ENCODE results near the gene CD248.

Gene CD248

GRCh38 chr11:66345316-66345649, 28.4 kb upstream of the CD248 start:
- peak overlapping the region; percentile 97 for H3K27ac ChIP-seq
- TF ChIP-seq CTCF (IDR thresholded peaks at IDR 0.05) (no peak), ZFX (IDR thresholded peaks at IDR 0.05; ENCODE audit: borderline replicate concordance) (no peak)

GRCh38 chr11:66344550-66345315, 27.9 kb upstream of the CD248 start, which contains the start of gene BRMS1:
Gene BRMS1 (minus strand): TSS chr11:66345104. CDS start chr11:66342234, 2,870 bp downstream.
- TF ChIP-seq CTCF (IDR thresholded peaks at IDR 0.05) (peak; percentile 21; the same call in 1 of the 2 replicates), ZFX (IDR thresholded peaks at IDR 0.05; ENCODE audit: borderline replicate concordance) (no peak)
- peak within 1 kb of the TSS; percentile 97 for H3K27ac ChIP-seq

GRCh38 chr11:66343176-66343575, 26.3 kb upstream of the CD248 start:
- H3K27ac ChIP-seq = no peak overlapping the region
- no peak for TF ChIP-seq ZFX (IDR thresholded peaks at IDR 0.05; ENCODE audit: borderline replicate concordance)
- TF ChIP-seq CTCF (IDR thresholded peaks at IDR 0.05) = no peak

GRCh38 chr11:66341502-66342126, 24.8 kb upstream of the CD248 start:
- no peak for TF ChIP-seq CTCF (IDR thresholded peaks at IDR 0.05)
- TF ChIP-seq ZFX (IDR thresholded peaks at IDR 0.05; ENCODE audit: borderline replicate concordance) = no peak

GRCh38 chr11:66340596-66341501, 24.0 kb upstream of the CD248 start:
- no peak overlapping the region for H3K27ac ChIP-seq
- TF ChIP-seq ZFX (IDR thresholded peaks at IDR 0.05; ENCODE audit: borderline replicate concordance) (no peak), CTCF (IDR thresholded peaks at IDR 0.05) (no peak)

More at GRCh38 chr11:66341502-66342126, 24.8 kb upstream of the CD248 start:
- no peak overlapping the region for H3K27ac ChIP-seq

GRCh38 chr11:66339686-66340483, 23.0 kb upstream of the CD248 start:
- H3K27ac ChIP-seq = no peak overlapping the region
- no peak for TF ChIP-seq CTCF (IDR thresholded peaks at IDR 0.05)
- no peak for TF ChIP-seq ZFX (IDR thresholded peaks at IDR 0.05; ENCODE audit: borderline replicate concordance)
